SK-N-SH (cell line): ENCODE measurements around the gene RPL18. TPM values are rescaled to one million over a fixed set of nuclear protein-coding genes. Genes with fewer than 3 reads are reported as not detected.

Experiments
- CTCF ChIA-PET: fragments of 300-600, 350-600 bp; formaldehyde crosslinking; extraction: SDS; loops from one replicate; lab custom pipeline; 2021; lab: Yijun Ruan, JAX
- POLR2A ChIA-PET: fragments of 350-600 bp; sonication (Branson Sonifier 250); formaldehyde crosslinking; extraction: SDS; loops from one replicate; lab custom pipeline; 2020; ENCODE audit warnings: antibody characterized with exemption, inconsistent platforms; lab: Yijun Ruan, JAX
- DNase-seq: peaks from one replicate; pipeline ENCODE4 v3.0.0; 2012
- H2AFZ ChIP-seq: fragments of 200-600 bp; sonication (generic); 2 replicates; pipeline ENCODE4 v1.8.1; 2016; ENCODE audit warnings: antibody characterized with exemption, mild to moderate bottlenecking, low read depth
- H3F3A ChIP-seq: fragments of 200-600 bp; sonication (generic); replicated peaks from 2 replicates; pipeline ENCODE3; 2016; ENCODE audit warnings: antibody characterized with exemption, mild to moderate bottlenecking; ENCODE audit not compliant: insufficient read depth
- H3K27ac ChIP-seq, 2 experiments: fragments of 200-500 bp in 1 of 2; fragments of 200-600 bp in 1 of 2; sonication (Bioruptor generic) in 1 of 2; sonication (generic), shearing (Covaris generic) in 1 of 2; 2 replicates each; pipeline versions ENCODE4 v1.5.1 to v1.6.1; 2014 to 2016; ENCODE audit warnings: low read depth in 2 of 2, inconsistent platforms in 1 of 2, low read length in 1 of 2, mild to moderate bottlenecking in 1 of 2, mixed read lengths in 1 of 2
- H3K27me3 ChIP-seq: fragments of 200-600 bp; sonication (generic), shearing (Covaris generic); 2 replicates; pipeline ENCODE4 v1.6.1; 2016; ENCODE audit warnings: mixed run types; ENCODE audit not compliant: insufficient read depth
- H3K36me3 ChIP-seq, 2 experiments: fragments of 200-500 bp in 1 of 2; fragments of 200-600 bp in 1 of 2; sonication (Bioruptor generic) in 1 of 2; sonication (generic) in 1 of 2; replicated peaks in 1 of 2; 2 replicates each; pipeline versions ENCODE3 to v1.5.1; 2014 to 2016; ENCODE audit warnings: low read length in 1 of 2, mild to moderate bottlenecking in 1 of 2; ENCODE audit not compliant: insufficient read depth in 2 of 2, control insufficient read depth in 1 of 2
- H3K4me1 ChIP-seq, 2 experiments: fragments of 200-500 bp in 1 of 2; fragments of 200-600 bp in 1 of 2; sonication (Bioruptor generic) in 1 of 2; sonication (generic), shearing (Covaris generic) in 1 of 2; 2 replicates each; pipeline versions ENCODE4 v1.5.1 to v1.6.1; 2014 to 2016; ENCODE audit warnings: low read depth in 1 of 2, low read length in 1 of 2, mixed run types in 1 of 2; ENCODE audit not compliant: insufficient read depth in 2 of 2, control insufficient read depth in 1 of 2
- H3K4me2 ChIP-seq: fragments of 200-600 bp; sonication (generic), shearing (Covaris generic); 2 replicates; pipeline ENCODE4 v1.6.1; 2017; ENCODE audit warnings: mixed run types
- H3K4me3 ChIP-seq, 2 experiments: fragments of 200-500 bp in 1 of 2; fragments of 200-600 bp in 1 of 2; sonication (Bioruptor generic) in 1 of 2; sonication (generic), shearing (Covaris generic) in 1 of 2; 2 replicates each; pipeline versions ENCODE4 v1.5.1 to v1.8.1; 2014 to 2016; ENCODE audit warnings: low read depth in 2 of 2, inconsistent platforms in 1 of 2, low read length in 1 of 2, mild to moderate bottlenecking in 1 of 2, mixed read lengths in 1 of 2, moderate library complexity in 1 of 2
- H3K79me2 ChIP-seq: fragments of 200-600 bp; sonication (generic); 2 replicates; pipeline ENCODE4 v1.8.1; 2017; ENCODE audit warnings: mild to moderate bottlenecking; ENCODE audit not compliant: insufficient read depth
- H3K9ac ChIP-seq: fragments of 200-600 bp; sonication (generic); 2 replicates; pipeline ENCODE4 v1.6.1; 2017; ENCODE audit warnings: mixed run types
- H3K9me2 ChIP-seq: fragments of 200-600 bp; sonication (generic); 2 replicates; pipeline ENCODE4 v1.6.1; 2017; ENCODE audit warnings: mixed run types
- H3K9me3 ChIP-seq: fragments of 200-600 bp; sonication (generic); 2 replicates; pipeline ENCODE4 v1.6.1; 2017; ENCODE audit warnings: mixed run types, mild to moderate bottlenecking, moderate library complexity
- H4K20me1 ChIP-seq: fragments of 200-600 bp; sonication (generic); 2 replicates; pipeline ENCODE4 v1.6.1; 2017; ENCODE audit warnings: mild to moderate bottlenecking, mixed run types; ENCODE audit not compliant: insufficient read depth
- CHD2 ChIP-seq: fragments of 150-350 bp; IDR thresholded peaks from 2 replicates; pipeline ENCODE4 v1.6.1; 2018; ENCODE audit warnings: low read length; ENCODE audit not compliant: partially characterized antibody
- EP300 ChIP-seq, 2 experiments: IDR thresholded peaks; 2 replicates each; pipeline versions ENCODE4 v1.4.0 to v1.6.1; 2012; ENCODE audit warnings: borderline replicate concordance in 1 of 2, low read depth in 1 of 2, low read length in 1 of 2
- EZH2phosphoT487 ChIP-seq: fragments of 200-600 bp; sonication (generic); IDR thresholded peaks from 2 replicates; pipeline ENCODE4 v1.6.1; 2017; ENCODE audit warnings: low read depth, mixed run types, mild to moderate bottlenecking, antibody characterized with exemption, moderate library complexity, borderline replicate concordance
- FOSL2 ChIP-seq: IDR thresholded peaks from 2 replicates; pipeline ENCODE4 v1.4.0; 2012; ENCODE audit warnings: low read depth, mild to moderate bottlenecking, moderate library complexity, borderline replicate concordance
- FOXM1 ChIP-seq: IDR thresholded peaks from 2 replicates; pipeline ENCODE4 v1.4.0; 2012; ENCODE audit warnings: low read depth, mild to moderate bottlenecking
- IRF3 ChIP-seq: fragments of 150-350 bp; IDR thresholded peaks from 2 replicates; pipeline ENCODE4 v1.6.1; 2016; ENCODE audit warnings: mild to moderate bottlenecking, low read depth, low read length
- MAX ChIP-seq: IDR thresholded peaks from 2 replicates; pipeline ENCODE4 v1.4.0; 2012; ENCODE audit warnings: low read depth
- NFIC ChIP-seq: IDR thresholded peaks from 2 replicates; pipeline ENCODE4 v1.4.0; 2012; ENCODE audit warnings: borderline replicate concordance
- NRF1 ChIP-seq: IDR thresholded peaks from 2 replicates; pipeline ENCODE4 v1.6.1; 2012; ENCODE audit warnings: low read depth, mild to moderate bottlenecking, low read length
- RFX5 ChIP-seq: IDR thresholded peaks from 2 replicates; pipeline ENCODE4 v1.6.1; 2012; ENCODE audit warnings: mild to moderate bottlenecking, improper control_type of control experiment, low read length
- RXRA ChIP-seq: IDR thresholded peaks from 2 replicates; pipeline ENCODE4 v1.4.0; 2012; ENCODE audit warnings: low read depth, mild to moderate bottlenecking, borderline replicate concordance
- SMC3 ChIP-seq: IDR thresholded peaks from 2 replicates; pipeline ENCODE4 v1.6.1; 2012; ENCODE audit warnings: low read depth, low read length, improper control_type of control experiment
- TAF1 ChIP-seq: IDR thresholded peaks from 2 replicates; pipeline ENCODE4 v1.6.1; 2012; ENCODE audit warnings: low read depth, mild to moderate bottlenecking, low read length, moderate library complexity, borderline replicate concordance
- WGBS: methylation state at CpG from one replicate; pipeline ENCODE4 v1.1.6; 2017; ENCODE audit warnings: low lambda C conversion rate; 5-methylcytosine and 5-hydroxymethylcytosine counted together
- polyA plus RNA-seq, 3 experiments: library from polyadenylated mRNA; depleted of rRNA; stranded (reverse); fragments of >200 nt; gene quantifications; 2 replicates each; pipeline ENCODE4 v1.2.3, GENCODE V29; 2012

RPL18 gene
- polyA plus RNA-seq, 1 of the 3 experiments (the other 2 are of a cell fraction): 2,225 TPM

- Histone ChIP-seq H4K20me1 (no peaks in the 10 kb centered on the region), H3K36me3 (no peaks in the 10 kb centered on the region), H3K79me2 (no peaks in the 10 kb centered on the region), H3K9me2 (no peaks in the 10 kb centered on the region), H3K4me1 (no peaks in the 10 kb centered on the region), H3K4me3 (no peak overlapping the region), H3F3A (no peaks in the 10 kb centered on the region)
- POLR2A ChIA-PET: no interaction called here
- 92% methylated on average over 37 of the region's 39 CpGs for WGBS
- TF ChIP-seq EZH2phosphoT487: no peak
- TF ChIP-seq RFX5: no peak
- no peak for TF ChIP-seq TAF1
- TF ChIP-seq NFIC: no peak
- no peak for TF ChIP-seq FOSL2
- no peak for TF ChIP-seq RXRA
- TF ChIP-seq FOXM1: no peak
- TF ChIP-seq NRF1: no peak
- TF ChIP-seq SMC3: no peak
- TF ChIP-seq EP300 (IDR thresholded peaks at IDR 0.05; ENCODE audit: borderline replicate concordance in 1 of 2, low read depth in 1 of 2, low read length in 1 of 2): no peak
- TF ChIP-seq, all 33 proteins: peak for 0
- Histone ChIP-seq H3K9ac (no peak overlapping the region), H3K9me3 (no peaks in the 10 kb centered on the region), H3K27ac (no peak overlapping the region), H3K4me2 (no peak overlapping the region), H3K27me3 (no peaks in the 10 kb centered on the region; the same call in 1 of the 2 replicates), H2AFZ (no peak overlapping the region)
- no peak for DNase-seq
- CTCF ChIA-PET: interaction anchor here (1.4 to 2.0 kb wide), 2 partner anchors 19 to 113 kb away, joined by 4 to 6 read pairs; no protein-coding TSS in a partner anchor
Observed at GRCh38 chr19:48603449-48603848, 15.5 kb downstream of the RPL18 start.

GRCh38 chr19:48603001-48603400, 16.0 kb downstream of the RPL18 start:
- ChIA-PET CTCF (interaction anchor here (1.4 to 2.0 kb wide), 2 partner anchors 19 to 113 kb away, joined by 4 to 6 read pairs; no protein-coding TSS in a partner anchor), POLR2A (no interaction called here)
- WGBS: 77% methylated on average over 8 of the region's 9 CpGs
- Histone ChIP-seq H3K79me2 (no peaks in the 10 kb centered on the region), H3K27me3 (no peaks in the 10 kb centered on the region; the same call in 1 of the 2 replicates), H3K4me2 (no peak overlapping the region), H3K9me3 (no peaks in the 10 kb centered on the region), H3K4me3 (no peak overlapping the region), H3K4me1 (no peaks in the 10 kb centered on the region), H3K9ac (no peak overlapping the region), H3K36me3 (no peaks in the 10 kb centered on the region), H4K20me1 (no peaks in the 10 kb centered on the region), H3K9me2 (no peaks in the 10 kb centered on the region), H3F3A (no peaks in the 10 kb centered on the region), H2AFZ (no peak overlapping the region), H3K27ac (no peak overlapping the region)
- DNase-seq: no peak
- TF ChIP-seq MAX (no peak), CHD2 (no peak), IRF3 (no peak), NFIC (no peak), SMC3 (no peak)
